Lower leg skin (tissue), 3 donors: ENCODE measurements around the gene CREBBP.

Experiments
- CTCF ChIP-seq, 3 donors: fragments of 450-650 bp; IDR thresholded peaks; one replicate each; pipeline ENCODE4 v1.5.1; 2016; ENCODE audit warnings: antibody characterized with exemption in 3 of 3, mild to moderate bottlenecking in 3 of 3, moderate library complexity in 2 of 3
- POLR2A ChIP-seq, 2 donors: fragments of 450-650 bp; IDR thresholded peaks; one replicate each; pipeline ENCODE4 v1.6.1; 2016 to 2017; ENCODE audit warnings: antibody characterized with exemption in 2 of 2, mild to moderate bottlenecking in 1 of 2, moderate library complexity in 1 of 2

DNA sequence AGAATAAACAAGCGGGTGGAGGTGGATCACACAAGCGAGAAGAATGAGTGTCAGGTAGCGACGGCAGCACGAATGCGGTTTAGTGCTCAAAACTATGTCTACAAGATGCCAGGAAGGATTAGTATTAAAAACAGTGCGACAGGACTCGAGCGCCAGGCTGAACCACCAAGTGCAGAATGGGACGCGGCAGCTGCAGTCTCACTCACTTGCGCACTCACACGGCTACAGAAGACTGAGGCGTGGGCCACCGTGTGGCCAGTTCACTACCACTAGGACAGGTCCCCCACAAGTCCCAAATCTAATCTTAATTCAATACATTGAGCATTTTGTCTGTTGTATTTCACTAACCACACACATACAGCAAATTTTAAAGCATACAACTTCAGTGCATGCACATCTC is 127.5 kb downstream of the CREBBP start:
- TF ChIP-seq POLR2A (IDR thresholded peaks at IDR 0.05) (no peak), CTCF (IDR thresholded peaks at IDR 0.05) (no peak)
